ENCODE data around the gene NEDD4L.

GRCh38 chr18:58150772-58151171, 106.7 kb downstream of the NEDD4L start:
- TF ChIP-seq POLR2AphosphoS5 (IDR thresholded peaks at IDR 0.05) (no peak), CTCF (IDR thresholded peaks at IDR 0.05) (no peak), POLR2A (IDR thresholded peaks at IDR 0.05; ENCODE audit: low read depth) (no peak)

Measured in esophagus muscularis mucosa (tissue), 3 donors.